Keratinocyte (primary cell): Measurements from ENCODE around the gene ATP8A2.

Experiments used
- EZH2 ChIP-seq: IDR thresholded peaks from one replicate; pipeline ENCODE4 v1.6.1; 2012; ENCODE audit warnings: inconsistent platforms, mild to moderate bottlenecking, low read length, moderate library complexity
- TF ChIP-seq, protein P1 (sequence below), 3 experiments: IDR thresholded peaks in 1 of 3; conservative IDR thresholded peaks in 1 of 3; optimal IDR thresholded peaks in 1 of 3; 2 replicates in 2 of 3; 3 replicates in 1 of 3; pipeline versions ENCODE3 to v1.5.1; 2011; ENCODE audit warnings: low read length in 3 of 3, mild to moderate bottlenecking in 3 of 3, moderate library complexity in 2 of 3, control low read depth in 1 of 3, inconsistent platforms in 1 of 3; ENCODE audit not compliant: insufficient read depth in 2 of 3; ENCODE audit errors: extremely low read depth in 1 of 3

DNA sequence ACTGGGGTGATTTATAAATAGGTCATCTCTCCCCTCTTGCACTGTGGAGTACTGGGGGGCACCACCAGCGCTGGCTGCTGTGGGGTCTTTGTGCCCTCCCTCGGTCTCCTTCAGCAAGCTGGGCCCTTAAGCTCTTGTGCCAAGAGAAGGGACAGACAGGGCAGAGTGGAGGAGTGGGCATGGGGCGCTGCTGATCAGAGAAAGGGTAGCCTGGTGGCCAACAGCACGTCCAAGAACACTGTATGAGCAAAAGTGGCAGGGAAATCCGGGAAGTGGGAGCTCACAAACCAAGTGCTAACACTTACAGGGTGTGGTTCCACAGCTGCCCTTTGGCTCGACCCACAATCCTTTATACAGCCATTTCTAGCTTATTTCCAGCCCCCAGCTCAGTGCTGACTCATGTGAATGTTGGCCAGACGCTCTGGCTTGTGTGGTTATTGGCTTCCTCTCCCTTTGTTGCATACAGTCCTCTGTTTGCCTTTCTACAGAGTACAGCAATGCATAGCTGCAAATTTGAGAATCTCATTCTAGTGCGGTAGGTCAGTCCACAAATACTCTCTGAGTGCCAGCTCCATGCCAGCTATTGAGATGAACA, 381.3 kb downstream of the ATP8A2 start:
- TF ChIP-seq, protein P1, sequence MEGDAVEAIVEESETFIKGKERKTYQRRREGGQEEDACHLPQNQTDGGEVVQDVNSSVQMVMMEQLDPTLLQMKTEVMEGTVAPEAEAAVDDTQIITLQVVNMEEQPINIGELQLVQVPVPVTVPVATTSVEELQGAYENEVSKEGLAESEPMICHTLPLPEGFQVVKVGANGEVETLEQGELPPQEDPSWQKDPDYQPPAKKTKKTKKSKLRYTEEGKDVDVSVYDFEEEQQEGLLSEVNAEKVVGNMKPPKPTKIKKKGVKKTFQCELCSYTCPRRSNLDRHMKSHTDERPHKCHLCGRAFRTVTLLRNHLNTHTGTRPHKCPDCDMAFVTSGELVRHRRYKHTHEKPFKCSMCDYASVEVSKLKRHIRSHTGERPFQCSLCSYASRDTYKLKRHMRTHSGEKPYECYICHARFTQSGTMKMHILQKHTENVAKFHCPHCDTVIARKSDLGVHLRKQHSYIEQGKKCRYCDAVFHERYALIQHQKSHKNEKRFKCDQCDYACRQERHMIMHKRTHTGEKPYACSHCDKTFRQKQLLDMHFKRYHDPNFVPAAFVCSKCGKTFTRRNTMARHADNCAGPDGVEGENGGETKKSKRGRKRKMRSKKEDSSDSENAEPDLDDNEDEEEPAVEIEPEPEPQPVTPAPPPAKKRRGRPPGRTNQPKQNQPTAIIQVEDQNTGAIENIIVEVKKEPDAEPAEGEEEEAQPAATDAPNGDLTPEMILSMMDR (optimal IDR thresholded peaks at IDR 0.05 in 1 of 3, IDR thresholded peaks at IDR 0.05 in 1 of 3, conservative IDR thresholded peaks at IDR 0.05 in 1 of 3; ENCODE audit: extremely low read depth in 1 of 3, insufficient read depth in 2 of 3, low read length in 3 of 3), result no peak
- TF ChIP-seq EZH2, result no peak
